Prostate gland (tissue), 2 donors: ENCODE measurements around the gene VWA3A.

Experiments used
- POLR2A ChIP-seq: fragments of 450-650 bp; IDR thresholded peaks from one replicate; pipeline ENCODE4 v1.6.1; 2016; ENCODE audit warnings: antibody characterized with exemption, mild to moderate bottlenecking
- TF ChIP-seq, protein P1 (sequence below), 4 experiments: fragments of 200-600 bp in 2 of 4; fragments of 450-650 bp in 2 of 4; sonication (generic) in 2 of 4; IDR thresholded peaks; 1 replicate in 3 of 4; 2 replicates in 1 of 4; pipeline ENCODE4 v1.5.1; 2016 to 2019; ENCODE audit warnings: antibody characterized with exemption in 4 of 4, mild to moderate bottlenecking in 2 of 4, moderate library complexity in 2 of 4

DNA sequence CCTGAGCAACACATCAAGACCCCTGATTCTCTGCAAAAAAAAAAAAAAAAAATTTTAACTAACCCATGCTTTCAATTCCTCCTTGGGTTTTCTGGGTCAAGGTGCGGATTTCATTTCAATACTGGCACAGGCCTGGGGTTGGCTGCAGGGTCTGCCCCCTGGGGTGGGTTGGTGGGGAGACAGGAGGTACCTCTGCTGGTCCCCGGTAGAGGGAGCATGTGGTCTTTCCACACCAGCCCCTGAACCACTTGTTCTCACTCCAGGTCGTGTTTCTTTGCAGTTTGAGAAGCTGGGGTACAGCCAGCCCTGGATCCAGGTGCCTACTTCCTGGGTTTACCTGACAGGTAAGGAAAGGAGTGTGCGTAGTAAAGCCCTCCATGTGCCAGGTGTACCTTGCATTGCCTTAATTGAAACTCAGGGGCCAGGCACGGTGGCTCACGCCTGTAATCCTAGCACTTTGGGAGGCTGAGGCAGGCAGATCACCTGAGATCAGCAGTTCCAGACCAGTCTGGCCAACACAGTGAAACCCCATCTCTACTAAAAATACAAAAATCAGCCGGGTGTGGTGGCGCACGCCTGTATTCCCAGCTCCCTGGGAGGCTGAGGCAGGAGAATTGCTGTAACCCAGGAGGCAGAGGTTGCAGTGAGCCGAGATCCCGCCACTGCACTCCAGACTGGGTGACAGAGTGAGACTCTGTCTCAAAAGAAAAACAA is 91.7 kb downstream of the VWA3A start:
- TF ChIP-seq, protein P1, sequence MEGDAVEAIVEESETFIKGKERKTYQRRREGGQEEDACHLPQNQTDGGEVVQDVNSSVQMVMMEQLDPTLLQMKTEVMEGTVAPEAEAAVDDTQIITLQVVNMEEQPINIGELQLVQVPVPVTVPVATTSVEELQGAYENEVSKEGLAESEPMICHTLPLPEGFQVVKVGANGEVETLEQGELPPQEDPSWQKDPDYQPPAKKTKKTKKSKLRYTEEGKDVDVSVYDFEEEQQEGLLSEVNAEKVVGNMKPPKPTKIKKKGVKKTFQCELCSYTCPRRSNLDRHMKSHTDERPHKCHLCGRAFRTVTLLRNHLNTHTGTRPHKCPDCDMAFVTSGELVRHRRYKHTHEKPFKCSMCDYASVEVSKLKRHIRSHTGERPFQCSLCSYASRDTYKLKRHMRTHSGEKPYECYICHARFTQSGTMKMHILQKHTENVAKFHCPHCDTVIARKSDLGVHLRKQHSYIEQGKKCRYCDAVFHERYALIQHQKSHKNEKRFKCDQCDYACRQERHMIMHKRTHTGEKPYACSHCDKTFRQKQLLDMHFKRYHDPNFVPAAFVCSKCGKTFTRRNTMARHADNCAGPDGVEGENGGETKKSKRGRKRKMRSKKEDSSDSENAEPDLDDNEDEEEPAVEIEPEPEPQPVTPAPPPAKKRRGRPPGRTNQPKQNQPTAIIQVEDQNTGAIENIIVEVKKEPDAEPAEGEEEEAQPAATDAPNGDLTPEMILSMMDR (IDR thresholded peaks at IDR 0.05) = no peak
- no peak for TF ChIP-seq POLR2A
